ENCODE measurements around the gene ITPK1. TPM values are rescaled to one million over a fixed set of nuclear protein-coding genes. Genes with fewer than 3 reads are reported as not detected.
"Not testable (repeated sequence)": the region's sequence is repeated elsewhere in the genome, so short reads cannot be mapped to it uniquely, and the experiment has no call there.

ITPK1 gene
- total RNA-seq, 3 donors from 2014 or later, result 27.8 to 91.7 (median 42.9) TPM

- no peaks in the 10 kb centered on the region for H3K27me3 ChIP-seq
- no peak for DNase-seq (ENCODE audit: low spot score in 2 of 2)
- no peak for TF ChIP-seq CTCF (IDR thresholded peaks at IDR 0.05)
- TF ChIP-seq POLR2A (IDR thresholded peaks at IDR 0.05), result no peak
- no peak for TF ChIP-seq POLR2AphosphoS5 (IDR thresholded peaks at IDR 0.05)
- no peaks in the 10 kb centered on the region for H3K4me1 ChIP-seq
- no peaks in the 10 kb centered on the region for H3K9me3 ChIP-seq
- no peak overlapping the region for H3K4me3 ChIP-seq
- H3K27ac ChIP-seq, result no peak overlapping the region
- intact Hi-C loops (cut with DNase I; ENCODE audit: low total_unique reads), result no loop called here
- no peaks in the 10 kb centered on the region for H3K36me3 ChIP-seq
These were observed 52.3 kb downstream of the ITPK1 start for GRCh38 chr14:93063393-93063792.

- no peaks in the 10 kb centered on the region for H3K36me3 ChIP-seq
- H3K4me1 ChIP-seq, result no peaks in the 10 kb centered on the region
- no peaks in the 10 kb centered on the region for H3K27me3 ChIP-seq
- no peak overlapping the region for H3K4me3 ChIP-seq
- DNase-seq (ENCODE audit: low spot score in 2 of 2), result no peak
- TF ChIP-seq POLR2A (IDR thresholded peaks at IDR 0.05), result no peak
- TF ChIP-seq POLR2AphosphoS5 (IDR thresholded peaks at IDR 0.05), result no peak
- TF ChIP-seq CTCF (IDR thresholded peaks at IDR 0.05), result no peak
- no peak overlapping the region for H3K27ac ChIP-seq
- intact Hi-C loops (cut with DNase I; ENCODE audit: low total_unique reads), result no loop called here
- H3K9me3 ChIP-seq, result no peaks in the 10 kb centered on the region
These were observed 52.8 kb downstream of the ITPK1 start for GRCh38 chr14:93062890-93063289.

- H3K27ac ChIP-seq; intact Hi-C loops (cut with DNase I; ENCODE audit: low total_unique reads); H3K4me1 ChIP-seq; H3K9me3 ChIP-seq; H3K27me3 ChIP-seq; DNase-seq (ENCODE audit: low spot score in 2 of 2); H3K36me3 ChIP-seq; H3K4me3 ChIP-seq: not testable (repeated sequence)
These were observed 53.7 kb downstream of the ITPK1 start for GRCh38 chr14:93062013-93062412.

- no peak for DNase-seq (ENCODE audit: low spot score in 2 of 2)
- no peak overlapping the region for H3K4me3 ChIP-seq
- TF ChIP-seq POLR2AphosphoS5 (IDR thresholded peaks at IDR 0.05) (no peak), POLR2A (IDR thresholded peaks at IDR 0.05) (no peak), CTCF (IDR thresholded peaks at IDR 0.05) (no peak)
- no peaks in the 10 kb centered on the region for H3K27me3 ChIP-seq
- no peaks in the 10 kb centered on the region for H3K9me3 ChIP-seq
- no peak overlapping the region for H3K27ac ChIP-seq
- no peaks in the 10 kb centered on the region for H3K4me1 ChIP-seq
- no peaks in the 10 kb centered on the region for H3K36me3 ChIP-seq
- intact Hi-C loops (cut with DNase I; ENCODE audit: low total_unique reads), result no loop called here
These were observed 54.2 kb downstream of the ITPK1 start for GRCh38 chr14:93061380-93062012.

GRCh38 chr14:93060841-93061240 is 54.9 kb downstream of the ITPK1 start:
- Histone ChIP-seq H3K4me3 (no peak overlapping the region), H3K27me3 (no peaks in the 10 kb centered on the region), H3K27ac (no peak overlapping the region), H3K9me3 (no peaks in the 10 kb centered on the region), H3K4me1 (no peaks in the 10 kb centered on the region), H3K36me3 (no peaks in the 10 kb centered on the region)
- no peak for DNase-seq (ENCODE audit: low spot score in 2 of 2)
- intact Hi-C loops (cut with DNase I; ENCODE audit: low total_unique reads), result no loop called here
- TF ChIP-seq POLR2AphosphoS5 (IDR thresholded peaks at IDR 0.05) (no peak), CTCF (IDR thresholded peaks at IDR 0.05) (no peak), POLR2A (IDR thresholded peaks at IDR 0.05) (no peak)

All from breast epithelium (tissue), 4 donors.